SK-N-SH (cell line): ENCODE results near the gene FBXO45.

Experiments
- CHD2 ChIP-seq: fragments of 150-350 bp; IDR thresholded peaks from 2 replicates; pipeline ENCODE4 v1.6.1; 2018; ENCODE audit warnings: low read length; ENCODE audit not compliant: partially characterized antibody
- JUND ChIP-seq: IDR thresholded peaks from 2 replicates; pipeline ENCODE4 v1.4.0; 2012
- POLR2AphosphoS5 ChIP-seq: IDR thresholded peaks from 2 replicates; pipeline ENCODE4 v1.6.1; 2012; ENCODE audit warnings: low read depth, low read length
- RFX5 ChIP-seq: IDR thresholded peaks from 2 replicates; pipeline ENCODE4 v1.6.1; 2012; ENCODE audit warnings: mild to moderate bottlenecking, improper control_type of control experiment, low read length
- TF ChIP-seq, protein P1 (sequence below): fragments of 200-600 bp; sonication (generic); IDR thresholded peaks from 2 replicates; pipeline ENCODE4 v1.6.1; 2017; ENCODE audit warnings: antibody characterized with exemption, mild to moderate bottlenecking, moderate library complexity
- TF ChIP-seq, protein P2 (sequence below): IDR thresholded peaks from 2 replicates; pipeline ENCODE4 v1.4.0; 2012; ENCODE audit warnings: low read depth

DNA sequence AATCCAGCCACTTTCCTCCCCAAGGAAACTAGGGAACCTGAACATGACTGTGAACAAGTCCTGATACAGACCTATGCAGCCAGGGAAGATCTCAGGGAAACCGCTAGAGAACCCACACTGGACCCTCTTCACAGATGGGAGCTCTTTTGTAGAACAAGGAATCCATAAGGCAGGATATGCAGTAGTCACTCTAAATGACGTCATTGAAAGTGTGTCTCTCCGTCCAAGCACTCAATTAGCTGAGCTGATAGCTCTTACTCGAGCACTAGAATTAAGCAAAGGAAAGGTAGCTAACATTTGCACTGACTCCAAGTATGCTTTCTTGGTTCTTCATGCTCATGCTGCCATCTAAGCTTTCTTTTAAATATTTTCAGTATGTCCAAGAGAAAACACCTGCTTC lies 43.3 kb upstream of the FBXO45 start:
- TF ChIP-seq CHD2 (no peak), POLR2AphosphoS5 (no peak), JUND (no peak), RFX5 (no peak)
- TF ChIP-seq, protein P1, sequence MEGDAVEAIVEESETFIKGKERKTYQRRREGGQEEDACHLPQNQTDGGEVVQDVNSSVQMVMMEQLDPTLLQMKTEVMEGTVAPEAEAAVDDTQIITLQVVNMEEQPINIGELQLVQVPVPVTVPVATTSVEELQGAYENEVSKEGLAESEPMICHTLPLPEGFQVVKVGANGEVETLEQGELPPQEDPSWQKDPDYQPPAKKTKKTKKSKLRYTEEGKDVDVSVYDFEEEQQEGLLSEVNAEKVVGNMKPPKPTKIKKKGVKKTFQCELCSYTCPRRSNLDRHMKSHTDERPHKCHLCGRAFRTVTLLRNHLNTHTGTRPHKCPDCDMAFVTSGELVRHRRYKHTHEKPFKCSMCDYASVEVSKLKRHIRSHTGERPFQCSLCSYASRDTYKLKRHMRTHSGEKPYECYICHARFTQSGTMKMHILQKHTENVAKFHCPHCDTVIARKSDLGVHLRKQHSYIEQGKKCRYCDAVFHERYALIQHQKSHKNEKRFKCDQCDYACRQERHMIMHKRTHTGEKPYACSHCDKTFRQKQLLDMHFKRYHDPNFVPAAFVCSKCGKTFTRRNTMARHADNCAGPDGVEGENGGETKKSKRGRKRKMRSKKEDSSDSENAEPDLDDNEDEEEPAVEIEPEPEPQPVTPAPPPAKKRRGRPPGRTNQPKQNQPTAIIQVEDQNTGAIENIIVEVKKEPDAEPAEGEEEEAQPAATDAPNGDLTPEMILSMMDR: no peak
- TF ChIP-seq, protein P2, sequence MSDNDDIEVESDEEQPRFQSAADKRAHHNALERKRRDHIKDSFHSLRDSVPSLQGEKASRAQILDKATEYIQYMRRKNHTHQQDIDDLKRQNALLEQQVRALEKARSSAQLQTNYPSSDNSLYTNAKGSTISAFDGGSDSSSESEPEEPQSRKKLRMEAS: no peak
